Adrenal gland (tissue), 5 donors: ENCODE measurements around the gene SLC66A1.

Experiments used
- POLR2A ChIP-seq, 2 donors: fragments of 450-650 bp; IDR thresholded peaks; one replicate each; pipeline ENCODE4 v1.6.1; 2017; ENCODE audit warnings: antibody characterized with exemption in 2 of 2, mild to moderate bottlenecking in 2 of 2, moderate library complexity in 1 of 2
- TF ChIP-seq, protein P1 (sequence below), 6 experiments: fragments of 450-650 bp in 4 of 6; fragments of 200-600 bp in 2 of 6; sonication (generic) in 1 of 6; IDR thresholded peaks; 1 replicate in 5 of 6; 2 replicates in 1 of 6; pipeline versions ENCODE4 v1.5.1 to v1.8.0; 2016 to 2021; ENCODE audit warnings: antibody characterized with exemption in 6 of 6, mild to moderate bottlenecking in 2 of 6, moderate library complexity in 1 of 6
- donor health status: DM: no; HTN: no; CAD: no.

DNA sequence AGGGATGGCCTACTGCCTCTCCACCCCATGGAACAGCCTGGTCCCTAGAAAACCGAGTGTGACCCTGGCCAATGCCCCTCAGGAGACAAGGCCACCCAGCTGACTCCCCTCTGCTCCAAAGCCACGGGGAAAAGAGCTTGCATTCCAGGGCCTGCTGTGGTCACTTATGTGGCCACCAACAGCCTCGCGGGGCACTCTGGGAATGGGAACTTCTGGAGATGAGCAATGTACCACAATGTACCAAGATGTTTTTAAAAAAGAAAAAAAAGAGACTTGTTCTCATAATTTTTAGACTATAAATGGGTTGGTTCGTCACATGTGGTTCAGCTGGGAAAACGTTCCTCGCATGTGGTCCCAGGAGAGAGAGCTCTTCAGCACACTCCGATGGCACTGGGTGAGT, 62.8 kb downstream of the SLC66A1 start:
- no peak for TF ChIP-seq POLR2A (IDR thresholded peaks at IDR 0.05)
- TF ChIP-seq, protein P1, sequence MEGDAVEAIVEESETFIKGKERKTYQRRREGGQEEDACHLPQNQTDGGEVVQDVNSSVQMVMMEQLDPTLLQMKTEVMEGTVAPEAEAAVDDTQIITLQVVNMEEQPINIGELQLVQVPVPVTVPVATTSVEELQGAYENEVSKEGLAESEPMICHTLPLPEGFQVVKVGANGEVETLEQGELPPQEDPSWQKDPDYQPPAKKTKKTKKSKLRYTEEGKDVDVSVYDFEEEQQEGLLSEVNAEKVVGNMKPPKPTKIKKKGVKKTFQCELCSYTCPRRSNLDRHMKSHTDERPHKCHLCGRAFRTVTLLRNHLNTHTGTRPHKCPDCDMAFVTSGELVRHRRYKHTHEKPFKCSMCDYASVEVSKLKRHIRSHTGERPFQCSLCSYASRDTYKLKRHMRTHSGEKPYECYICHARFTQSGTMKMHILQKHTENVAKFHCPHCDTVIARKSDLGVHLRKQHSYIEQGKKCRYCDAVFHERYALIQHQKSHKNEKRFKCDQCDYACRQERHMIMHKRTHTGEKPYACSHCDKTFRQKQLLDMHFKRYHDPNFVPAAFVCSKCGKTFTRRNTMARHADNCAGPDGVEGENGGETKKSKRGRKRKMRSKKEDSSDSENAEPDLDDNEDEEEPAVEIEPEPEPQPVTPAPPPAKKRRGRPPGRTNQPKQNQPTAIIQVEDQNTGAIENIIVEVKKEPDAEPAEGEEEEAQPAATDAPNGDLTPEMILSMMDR (IDR thresholded peaks at IDR 0.05) = no peak
